Endometrium (tissue), 2 donors: ENCODE data around the gene SPTB.

Experiments
- FAIRE-seq: peaks from 2 replicates; lab custom pipeline; 2012; peaks lifted over from hg19 to GRCh38; lab: Jason Lieb, UNC
- donor health status: control.
- donor health status: control.

SPTB gene

GRCh38 chr14:64765740-64766302, 113.9 kb downstream of the SPTB start:
- FAIRE-seq: no peak

GRCh38 chr14:64764641-64765520, 114.8 kb downstream of the SPTB start:
- no peak for FAIRE-seq

GRCh38 chr14:64763801-64764621, 115.7 kb downstream of the SPTB start:
- no peak for FAIRE-seq

- FAIRE-seq: no peak
Observed at GRCh38 chr14:64763085-64763782, 116.5 kb downstream of the SPTB start.

- no peak for FAIRE-seq
Observed at GRCh38 chr14:64762044-64763034, 117.4 kb downstream of the SPTB start.

GRCh38 chr14:64761441-64762043, 118.2 kb downstream of the SPTB start:
- FAIRE-seq: no peak

- FAIRE-seq: no peak
Observed at GRCh38 chr14:64760916-64761315, 118.8 kb downstream of the SPTB start.

- no peak for FAIRE-seq
Observed at GRCh38 chr14:64760146-64760755, 119.5 kb downstream of the SPTB start.

GRCh38 chr14:64759555-64759938, 120.2 kb downstream of the SPTB start:
- no peak for FAIRE-seq

GRCh38 chr14:64758691-64759554, 120.8 kb downstream of the SPTB start:
- FAIRE-seq: peak; percentile 51

GRCh38 chr14:64758025-64758521, 121.6 kb downstream of the SPTB start:
- FAIRE-seq: no peak

- FAIRE-seq: no peak
Observed at GRCh38 chr14:64757601-64758000, 122.1 kb downstream of the SPTB start.

- FAIRE-seq: no peak
Observed at GRCh38 chr14:64756712-64757111, 123.0 kb downstream of the SPTB start.

- FAIRE-seq: no peak
Observed at GRCh38 chr14:64755781-64756221, 123.9 kb downstream of the SPTB start.

GRCh38 chr14:64754685-64755084, 125.0 kb downstream of the SPTB start:
- no peak for FAIRE-seq

GRCh38 chr14:64753999-64754398, 125.7 kb downstream of the SPTB start:
- FAIRE-seq: no peak

GRCh38 chr14:64753374-64753773, 126.3 kb downstream of the SPTB start:
- FAIRE-seq: no peak

- no peak for FAIRE-seq
Observed at GRCh38 chr14:64752909-64753308, 126.8 kb downstream of the SPTB start.
